ENCODE data around the gene POLG2. TPM values are rescaled to one million over a fixed set of nuclear protein-coding genes. Genes with fewer than 3 reads are reported as not detected.
A peak's percentile ranks its signal among the peaks of the same experiment; 100 is the strongest.

POLG2 gene
- total RNA-seq, 2 donors from 2014 or later = 6.5 to 18.1 TPM

GRCh38 chr17:64507413-64507782 is 10.5 kb upstream of the POLG2 start:
- peak overlapping the region; percentile 100 for H3K27ac ChIP-seq
- H3K4me3 ChIP-seq = peak overlapping the region; percentile 62 to 71
- peaks cover 37% of the 10 kb centered on the region for H3K4me1 ChIP-seq
- DNase-seq (peak in 3 of 4 donors; percentile 20 to 43 (median 29)), ATAC-seq (peak; percentile 13)
- WGBS, 2 donors = 0% methylated on average over 13 of the region's 13 CpGs
- H3K27me3 ChIP-seq = no peaks in the 10 kb centered on the region
- peaks cover 5 to 25% of the 10 kb centered on the region in 2 donors for H3K36me3 ChIP-seq (replicated peaks in 1 of 2; ENCODE audit: insufficient read depth in 1 of 2, low read depth in 2 of 2)
- TF ChIP-seq, protein P1, sequence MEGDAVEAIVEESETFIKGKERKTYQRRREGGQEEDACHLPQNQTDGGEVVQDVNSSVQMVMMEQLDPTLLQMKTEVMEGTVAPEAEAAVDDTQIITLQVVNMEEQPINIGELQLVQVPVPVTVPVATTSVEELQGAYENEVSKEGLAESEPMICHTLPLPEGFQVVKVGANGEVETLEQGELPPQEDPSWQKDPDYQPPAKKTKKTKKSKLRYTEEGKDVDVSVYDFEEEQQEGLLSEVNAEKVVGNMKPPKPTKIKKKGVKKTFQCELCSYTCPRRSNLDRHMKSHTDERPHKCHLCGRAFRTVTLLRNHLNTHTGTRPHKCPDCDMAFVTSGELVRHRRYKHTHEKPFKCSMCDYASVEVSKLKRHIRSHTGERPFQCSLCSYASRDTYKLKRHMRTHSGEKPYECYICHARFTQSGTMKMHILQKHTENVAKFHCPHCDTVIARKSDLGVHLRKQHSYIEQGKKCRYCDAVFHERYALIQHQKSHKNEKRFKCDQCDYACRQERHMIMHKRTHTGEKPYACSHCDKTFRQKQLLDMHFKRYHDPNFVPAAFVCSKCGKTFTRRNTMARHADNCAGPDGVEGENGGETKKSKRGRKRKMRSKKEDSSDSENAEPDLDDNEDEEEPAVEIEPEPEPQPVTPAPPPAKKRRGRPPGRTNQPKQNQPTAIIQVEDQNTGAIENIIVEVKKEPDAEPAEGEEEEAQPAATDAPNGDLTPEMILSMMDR (IDR thresholded peaks at IDR 0.05) = peak; percentile 12 to 53 (median 41)
- TF ChIP-seq POLR2A (IDR thresholded peaks at IDR 0.05) = no peak
- intact Hi-C loops (cut with DNase I) = no loop called here
- H3K9me3 ChIP-seq = no peaks in the 10 kb centered on the region

- Histone ChIP-seq H3K36me3 (replicated peaks in 1 of 2; ENCODE audit: insufficient read depth in 1 of 2, low read depth in 2 of 2) (peaks cover 5 to 26% of the 10 kb centered on the region in 2 donors), H3K4me3 (peak within 1 kb of the TSS; percentile 62 to 71), H3K9me3 (no peaks in the 10 kb centered on the region), H3K27me3 (no peaks in the 10 kb centered on the region), H3K27ac (peak within 1 kb of the TSS; percentile 100), H3K4me1 (peaks cover 43% of the 10 kb centered on the region)
- 0 to 5% methylated on average over 17 to 70 of the region's 77 CpGs for WGBS, 2 donors
- intact Hi-C loops (cut with DNase I) = no loop called here
- ATAC-seq (peak; percentile 77), DNase-seq (peak; percentile 91 to 96 (median 92))
- TF ChIP-seq, protein P1 (IDR thresholded peaks at IDR 0.05) = peak in 1 of 7 experiments; percentile 9
- peak; percentile 78 to 84 (median 78) for TF ChIP-seq POLR2A (IDR thresholded peaks at IDR 0.05)
These were observed 9.9 kb upstream of the POLG2 start, which contains the start of gene CEP95 for GRCh38 chr17:64506576-64507412. Gene CEP95 (plus strand): TSS chr17:64506977. CDS start chr17:64507098, 121 bp downstream.

- Histone ChIP-seq H3K9me3 (no peaks in the 10 kb centered on the region), H3K36me3 (replicated peaks in 1 of 2; ENCODE audit: insufficient read depth in 1 of 2, low read depth in 2 of 2) (peaks cover 10 to 29% of the 10 kb centered on the region in 2 donors), H3K27ac (peak within 1 kb of the TSS; percentile 100), H3K4me1 (peaks cover 47% of the 10 kb centered on the region), H3K27me3 (no peaks in the 10 kb centered on the region), H3K4me3 (peak within 1 kb of the TSS; percentile 62 to 71)
- ATAC-seq (peak; percentile 82), DNase-seq (peak; percentile 99)
- intact Hi-C loops (cut with DNase I) = no loop called here
- TF ChIP-seq, protein P1 (IDR thresholded peaks at IDR 0.05) = peak in 1 of 7 experiments; percentile 2
- TF ChIP-seq POLR2A (IDR thresholded peaks at IDR 0.05) = peak; percentile 99 to 100 (median 100)
- WGBS, 2 donors = 0% methylated on average over 9 to 31 of the region's 31 CpGs
These were observed 9.3 kb upstream of the POLG2 start, which contains the start of gene DDX5 for GRCh38 chr17:64506201-64506575. Gene DDX5 (minus strand): TSS chr17:64506289. CDS start chr17:64506119, 170 bp downstream.

DNA sequence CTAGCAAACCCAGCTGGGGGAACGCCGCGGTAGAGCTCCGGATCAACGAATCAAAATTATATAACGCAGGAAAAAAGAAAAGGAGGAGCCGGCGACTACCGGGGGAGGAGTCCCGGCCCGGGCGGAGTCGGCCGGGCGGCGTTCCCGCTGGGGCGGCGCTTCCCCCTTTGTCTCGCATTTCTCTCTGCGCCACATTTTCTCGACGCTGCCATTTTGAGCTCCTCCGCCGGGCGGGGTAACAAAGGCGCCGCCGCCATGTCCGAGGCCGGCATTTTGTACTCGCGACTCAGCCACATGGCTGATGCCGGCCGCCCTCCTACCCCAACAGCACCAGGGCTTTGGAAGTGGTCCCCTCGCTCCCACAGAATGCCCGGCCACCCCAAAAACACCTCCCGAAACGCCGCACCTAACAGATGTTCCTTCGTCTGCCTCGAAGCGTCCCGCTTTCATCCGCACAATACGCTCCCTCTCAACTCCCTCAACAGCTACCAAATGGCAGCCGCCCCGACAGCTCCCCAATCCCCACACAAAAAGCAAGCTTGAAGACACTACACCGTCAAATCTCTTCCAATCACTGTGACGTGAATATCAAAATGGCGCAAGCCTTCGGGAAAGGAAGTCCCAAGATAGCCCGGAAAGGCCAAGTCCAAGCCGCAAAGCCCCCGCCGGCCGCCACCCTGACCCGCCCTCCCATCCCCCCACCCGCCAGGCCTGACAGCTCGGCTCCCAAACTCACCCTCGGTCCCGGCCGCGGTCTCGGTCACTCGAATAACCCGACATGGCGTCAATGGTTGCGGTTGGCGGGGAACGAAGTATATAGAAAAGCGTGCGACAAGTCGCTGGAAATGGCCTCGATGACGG is 8.7 kb upstream of the POLG2 start:
- H3K36me3 ChIP-seq (replicated peaks in 1 of 2; ENCODE audit: insufficient read depth in 1 of 2, low read depth in 2 of 2) = peaks cover 15 to 34% of the 10 kb centered on the region in 2 donors

More for the DNA sequence above, 8.7 kb upstream of the POLG2 start:
- DNase-seq = peak; percentile 93 to 95 (median 94)
- H3K27ac ChIP-seq = peak overlapping the region; percentile 100
- no peaks in the 10 kb centered on the region for H3K27me3 ChIP-seq
- H3K4me1 ChIP-seq = peaks cover 47% of the 10 kb centered on the region
- 0% methylated on average over 24 to 76 of the region's 76 CpGs for WGBS, 2 donors
- peak; percentile 30 to 59 (median 53) for TF ChIP-seq POLR2A (IDR thresholded peaks at IDR 0.05)
- TF ChIP-seq, protein P1 (IDR thresholded peaks at IDR 0.05) = peak in 2 of 7 experiments; percentile 8 to 18
- ATAC-seq = peak; percentile 70
- H3K9me3 ChIP-seq = no peaks in the 10 kb centered on the region
- peak overlapping the region; percentile 62 to 71 for H3K4me3 ChIP-seq
- intact Hi-C loops (cut with DNase I) = no loop called here
